CD14-positive monocyte (primary cell): ENCODE results near the gene PRKCA. TPM values are rescaled to one million over a fixed set of nuclear protein-coding genes. Genes with fewer than 3 reads are reported as not detected.

ENCODE experiments used
- DNase-seq, 3 donors: peaks; one replicate each; pipeline ENCODE4 v3.0.0-alpha.2; 2011 to 2022
- H2AFZ ChIP-seq: 2 replicates; pipeline ENCODE4 v1.6.0; 2012; ENCODE audit warnings: mild to moderate bottlenecking, low read depth, low read length, inconsistent platforms; ENCODE audit not compliant: insufficient read depth, poor library complexity, severe bottlenecking
- H3K27ac ChIP-seq, 2 donors: 1 replicate in 1 of 2; 2 replicates in 1 of 2; pipeline ENCODE4 v1.5.1; 2012 to 2013; ENCODE audit warnings: low read length in 2 of 2, control low read depth in 1 of 2, inconsistent platforms in 1 of 2, low read depth in 1 of 2, mild to moderate bottlenecking in 1 of 2
- H3K27me3 ChIP-seq, 2 donors: one replicate each; pipeline versions ENCODE4 v1.6.0 to v1.6.1; 2011 to 2013; ENCODE audit warnings: low read length in 2 of 2; ENCODE audit not compliant: control insufficient read depth in 2 of 2, insufficient read depth in 2 of 2
- H3K36me3 ChIP-seq, 2 donors: replicated peaks in 1 of 2; 1 replicate in 1 of 2; 2 replicates in 1 of 2; pipeline versions ENCODE4 v1.5.1 to v1.6.1; 2012 to 2013; ENCODE audit warnings: low read length in 2 of 2, control low read depth in 1 of 2, inconsistent platforms in 1 of 2, mild to moderate bottlenecking in 1 of 2; ENCODE audit not compliant: insufficient read depth in 2 of 2, control insufficient read depth in 1 of 2
- H3K4me1 ChIP-seq, 2 donors: 1 replicate in 1 of 2; 2 replicates in 1 of 2; pipeline versions ENCODE4 v1.5.1 to v1.6.1; 2012 to 2013; ENCODE audit warnings: low read length in 2 of 2, control low read depth in 1 of 2, inconsistent platforms in 1 of 2, mild to moderate bottlenecking in 1 of 2, moderate library complexity in 1 of 2; ENCODE audit not compliant: insufficient read depth in 2 of 2, control insufficient read depth in 1 of 2
- H3K4me2 ChIP-seq: replicated peaks from 2 replicates; pipeline ENCODE3; 2012; ENCODE audit warnings: low read length, moderate library complexity, mild to moderate bottlenecking; ENCODE audit not compliant: poor library complexity, severe bottlenecking; ENCODE audit errors: extremely low read depth
- H3K4me3 ChIP-seq, 3 experiments: fragments of 200-600 bp in 1 of 3; sonication (generic) in 1 of 3; replicated peaks in 1 of 3; 1 replicate in 2 of 3; 2 replicates in 1 of 3; pipeline ENCODE4 v1.5.1; 2011 to 2013; ENCODE audit warnings: low read length in 3 of 3, mild to moderate bottlenecking in 3 of 3, control low read depth in 2 of 3, low read depth in 2 of 3, inconsistent platforms in 1 of 3, moderate library complexity in 1 of 3
- H3K79me2 ChIP-seq: 2 replicates; pipeline ENCODE4 v1.6.0; 2012; ENCODE audit warnings: mild to moderate bottlenecking, control low read depth, inconsistent platforms, low read length, moderate library complexity; ENCODE audit not compliant: insufficient read depth
- H3K9ac ChIP-seq: 2 replicates; pipeline ENCODE4 v1.6.0; 2017; ENCODE audit warnings: low read length, mild to moderate bottlenecking; ENCODE audit not compliant: insufficient read depth, poor library complexity, severe bottlenecking
- H3K9me3 ChIP-seq, 2 donors: replicated peaks in 1 of 2; 1 replicate in 1 of 2; 2 replicates in 1 of 2; pipeline versions ENCODE4 v1.5.1 to v1.6.1; 2012 to 2013; ENCODE audit warnings: low read length in 2 of 2, control low read depth in 1 of 2; ENCODE audit not compliant: control insufficient read depth in 1 of 2, insufficient read depth in 1 of 2
- H4K20me1 ChIP-seq: 2 replicates; pipeline ENCODE4 v1.6.0; 2012; ENCODE audit warnings: mild to moderate bottlenecking, low read length, control low read depth, moderate library complexity; ENCODE audit not compliant: insufficient read depth
- H3K27ac Mint-ChIP-seq, 7 donors: one replicate each; pipeline ENCODE4 v1.8.0; 2020; ENCODE audit warnings: mild to moderate bottlenecking in 7 of 7, mixed read lengths in 7 of 7, moderate library complexity in 6 of 7, inconsistent platforms in 2 of 7
- H3K27me3 Mint-ChIP-seq, 3 donors: one replicate each; pipeline ENCODE4 v1.8.0; 2021 to 2022; ENCODE audit warnings: low read depth in 3 of 3, mild to moderate bottlenecking in 3 of 3, mixed read lengths in 3 of 3, moderate library complexity in 3 of 3, inconsistent platforms in 1 of 3
- H3K36me3 Mint-ChIP-seq, 2 donors: one replicate each; pipeline ENCODE4 v1.8.0; 2020; ENCODE audit warnings: mixed read lengths in 2 of 2, inconsistent platforms in 1 of 2, mild to moderate bottlenecking in 1 of 2
- H3K4me1 Mint-ChIP-seq: one replicate; pipeline ENCODE4 v1.8.0; 2020; ENCODE audit warnings: mild to moderate bottlenecking, mixed read lengths
- H3K4me3 Mint-ChIP-seq, 2 donors: one replicate each; pipeline ENCODE4 v1.8.0; 2020; ENCODE audit warnings: mild to moderate bottlenecking in 2 of 2, mixed read lengths in 2 of 2, moderate library complexity in 1 of 2
- H3K9me3 Mint-ChIP-seq, 7 donors: one replicate each; pipeline ENCODE4 v1.8.0; 2020 to 2022; ENCODE audit warnings: mixed read lengths in 7 of 7, mild to moderate bottlenecking in 6 of 7, moderate library complexity in 6 of 7, inconsistent platforms in 2 of 7
- CTCF ChIP-seq: fragments of 200-600 bp; IDR thresholded peaks from one replicate; pipeline ENCODE4 v1.8.0; 2022; ENCODE audit warnings: antibody characterized with exemption, mild to moderate bottlenecking
- WGBS: methylation state at CpG from one replicate; pipeline ENCODE4 v1.1.5; 2013; ENCODE audit warnings: missing lambda C conversion rate; ENCODE audit not compliant: insufficient coverage; 5-methylcytosine and 5-hydroxymethylcytosine counted together
- intact Hi-C, 2 donors: fragments of 100-400 bp; cut with micrococcal nuclease; formaldehyde crosslinking; loops; one replicate each; pipeline versions ENCODE4 v1.15.0 to v1.15.1; 2023
- polyA plus RNA-seq, 3 donors: library from polyadenylated mRNA; depleted of rRNA in 1 of 3; unstranded in 2 of 3; stranded (reverse) in 1 of 3; fragments of 300-500 nt in 2 of 3; fragments of >200 nt in 1 of 3; fragmentation: Illumina TruSeq in 2 of 3; gene quantifications; 1 replicate in 2 of 3; 2 replicates in 1 of 3; pipeline ENCODE4 v1.2.3, GENCODE V29; 2012 to 2021

PRKCA gene
- polyA plus RNA-seq, 3 donors: 0.22 to 7.1 (median 0.30) TPM

GRCh38 chr17:66676421-66676820 is 374.0 kb downstream of the PRKCA start:
- H3K27ac Mint-ChIP-seq: peak overlapping the region in 1 of 7 donors; percentile 22

DNA sequence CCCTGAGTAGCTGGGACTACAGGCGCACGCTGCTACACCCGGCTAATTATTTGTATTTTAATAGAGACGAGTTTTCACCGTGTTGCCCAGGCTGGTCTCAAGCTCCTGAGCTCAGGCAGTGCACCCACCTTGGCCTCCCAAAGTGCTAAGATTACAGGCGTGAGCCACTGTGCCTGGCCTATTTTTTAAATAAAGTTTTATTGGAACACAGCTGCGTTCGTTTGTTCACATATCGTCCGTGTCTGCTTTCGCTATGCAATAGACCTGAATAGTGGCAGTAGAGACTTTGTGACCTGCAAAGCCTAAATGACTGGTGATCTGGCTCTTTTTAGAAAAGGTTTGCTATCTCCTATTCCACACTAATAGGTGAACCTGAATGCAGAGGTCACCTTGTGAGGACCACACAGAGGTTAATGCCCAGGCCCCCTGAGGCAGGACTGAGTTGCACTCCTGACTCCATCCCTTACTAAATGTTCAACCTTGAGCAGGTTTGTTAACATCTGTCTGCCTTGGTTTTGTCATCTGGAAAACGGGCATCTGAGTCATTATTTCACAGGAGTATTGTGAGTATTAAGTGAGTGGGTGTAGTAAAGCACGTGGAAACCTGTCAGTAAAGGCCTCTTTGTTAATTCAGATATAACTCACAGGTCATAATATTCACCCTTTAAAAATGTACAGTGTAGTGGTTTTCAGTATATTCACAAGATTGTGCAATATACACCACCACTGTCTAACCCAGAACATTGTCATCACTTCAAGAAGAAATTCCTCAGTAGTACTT is 375.0 kb downstream of the PRKCA start:
- Histone ChIP-seq H3K4me1 (no peaks in the 10 kb centered on the region), H2AFZ (no peak overlapping the region), H3K9ac (no peak overlapping the region), H3K36me3 (no peaks in the 10 kb centered on the region), H3K4me3 (no peak overlapping the region), H3K79me2 (no peaks in the 10 kb centered on the region), H3K27ac (no peak overlapping the region), H3K27me3 (no peaks in the 10 kb centered on the region), H4K20me1 (no peaks in the 10 kb centered on the region), H3K9me3 (peaks cover 0 to 4% of the 10 kb centered on the region in 2 donors), H3K4me2 (no peak overlapping the region)
- TF ChIP-seq CTCF: no peak
- peaks cover 0 to 1% (median 0%) of the 10 kb centered on the region in 3 donors for H3K27me3 Mint-ChIP-seq
- intact Hi-C loops: no loop called here
- 100% methylated on average over 6 of the region's 13 CpGs for WGBS
- H3K4me3 Mint-ChIP-seq: no peak overlapping the region
- peaks cover 0 to 8% (median 3%) of the 10 kb centered on the region in 7 donors for H3K9me3 Mint-ChIP-seq
- H3K4me1 Mint-ChIP-seq: no peaks in the 10 kb centered on the region
- H3K36me3 Mint-ChIP-seq: peaks cover 11 to 12% of the 10 kb centered on the region in 2 donors
- H3K27ac Mint-ChIP-seq: no peak overlapping the region
- DNase-seq: no peak

More at GRCh38 chr17:66676421-66676820, 374.0 kb downstream of the PRKCA start:
- Mint-ChIP-seq H3K4me1 (no peaks in the 10 kb centered on the region), H3K9me3 (peaks cover 0 to 8% (median 3%) of the 10 kb centered on the region in 7 donors), H3K27me3 (peaks cover 0 to 1% (median under 1%) of the 10 kb centered on the region in 3 donors), H3K36me3 (peaks cover 11 to 12% of the 10 kb centered on the region in 2 donors), H3K4me3 (no peak overlapping the region)
- H3K36me3 ChIP-seq: no peaks in the 10 kb centered on the region
- H2AFZ ChIP-seq: no peak overlapping the region
- no peak overlapping the region for H3K4me3 ChIP-seq
- no peaks in the 10 kb centered on the region for H3K27me3 ChIP-seq
- TF ChIP-seq CTCF: no peak
- H3K9me3 ChIP-seq: peaks cover 0 to 4% of the 10 kb centered on the region in 2 donors
- 87% methylated on average over 6 of the region's 11 CpGs for WGBS
- H3K4me1 ChIP-seq: no peaks in the 10 kb centered on the region
- H3K27ac ChIP-seq: no peak overlapping the region
- intact Hi-C loops: no loop called here
- no peak overlapping the region for H3K9ac ChIP-seq
- H3K4me2 ChIP-seq: no peak overlapping the region
- H4K20me1 ChIP-seq: no peaks in the 10 kb centered on the region
- DNase-seq: no peak
- H3K79me2 ChIP-seq: no peaks in the 10 kb centered on the region
